Measurements from ENCODE around the gene POLA1.

POLA1 gene

GRCh38 chrX:24985120-24985519, 291.4 kb downstream of the POLA1 start:
- TF ChIP-seq CTCF (conservative IDR thresholded peaks at IDR 0.05; ENCODE audit: control insufficient read depth, insufficient read depth, low read depth, low read length) = no peak
- H3K4me3 ChIP-seq (ENCODE audit: control insufficient read depth, low read depth, low read length) = no peak overlapping the region

GRCh38 chrX:24987731-24988130, 294.0 kb downstream of the POLA1 start:
- DNase-seq (ENCODE audit: low read depth) = no peak
- TF ChIP-seq CTCF (conservative IDR thresholded peaks at IDR 0.05; ENCODE audit: control insufficient read depth, insufficient read depth, low read depth, low read length) = no peak
- no peak overlapping the region for H3K4me3 ChIP-seq (ENCODE audit: control insufficient read depth, low read depth, low read length)

More at GRCh38 chrX:24985120-24985519, 291.4 kb downstream of the POLA1 start:
- DNase-seq (ENCODE audit: low read depth) = no peak

GRCh38 chrX:24988314-24988713, 294.6 kb downstream of the POLA1 start:
- no peak overlapping the region for H3K4me3 ChIP-seq (ENCODE audit: control insufficient read depth, low read depth, low read length)
- no peak for DNase-seq (ENCODE audit: low read depth)
- no peak for TF ChIP-seq CTCF (conservative IDR thresholded peaks at IDR 0.05; ENCODE audit: control insufficient read depth, insufficient read depth, low read depth, low read length)

GRCh38 chrX:24990535-24990934, 296.8 kb downstream of the POLA1 start:
- no peak for TF ChIP-seq CTCF (conservative IDR thresholded peaks at IDR 0.05; ENCODE audit: control insufficient read depth, insufficient read depth, low read depth, low read length)
- no peak for DNase-seq (ENCODE audit: low read depth)

GRCh38 chrX:24993879-24994278, 300.2 kb downstream of the POLA1 start:
- DNase-seq (ENCODE audit: low read depth) = no peak
- no peak overlapping the region for H3K4me3 ChIP-seq (ENCODE audit: control insufficient read depth, low read depth, low read length)
- TF ChIP-seq CTCF (conservative IDR thresholded peaks at IDR 0.05; ENCODE audit: control insufficient read depth, insufficient read depth, low read depth, low read length) = no peak

More at GRCh38 chrX:24990535-24990934, 296.8 kb downstream of the POLA1 start:
- no peak overlapping the region for H3K4me3 ChIP-seq (ENCODE audit: control insufficient read depth, low read depth, low read length)

- H3K4me3 ChIP-seq (ENCODE audit: control insufficient read depth, low read depth, low read length) = no peak overlapping the region
- no peak for DNase-seq (ENCODE audit: low read depth)
- TF ChIP-seq CTCF (conservative IDR thresholded peaks at IDR 0.05; ENCODE audit: control insufficient read depth, insufficient read depth, low read depth, low read length) = no peak
Measured at GRCh38 chrX:24996096-24996709, 302.5 kb downstream of the POLA1 start.

- H3K4me3 ChIP-seq (ENCODE audit: control insufficient read depth, low read depth, low read length) = no peak overlapping the region
- no peak for TF ChIP-seq CTCF (conservative IDR thresholded peaks at IDR 0.05; ENCODE audit: control insufficient read depth, insufficient read depth, low read depth, low read length)
- DNase-seq (ENCODE audit: low read depth) = no peak
Measured at GRCh38 chrX:24999511-24999910, 305.8 kb downstream of the POLA1 start.
